ENCODE data around the gene MAGOH. TPM values are rescaled to one million over a fixed set of nuclear protein-coding genes. Genes with fewer than 3 reads are reported as not detected.
A peak's percentile ranks its signal among the peaks of the same experiment; 100 is the strongest.
"Not testable (repeated sequence)": the region's sequence is repeated elsewhere in the genome, so short reads cannot be mapped to it uniquely, and the experiment has no call there.

MAGOH gene
- total RNA-seq, 1 donor = 63.0 TPM

DNA sequence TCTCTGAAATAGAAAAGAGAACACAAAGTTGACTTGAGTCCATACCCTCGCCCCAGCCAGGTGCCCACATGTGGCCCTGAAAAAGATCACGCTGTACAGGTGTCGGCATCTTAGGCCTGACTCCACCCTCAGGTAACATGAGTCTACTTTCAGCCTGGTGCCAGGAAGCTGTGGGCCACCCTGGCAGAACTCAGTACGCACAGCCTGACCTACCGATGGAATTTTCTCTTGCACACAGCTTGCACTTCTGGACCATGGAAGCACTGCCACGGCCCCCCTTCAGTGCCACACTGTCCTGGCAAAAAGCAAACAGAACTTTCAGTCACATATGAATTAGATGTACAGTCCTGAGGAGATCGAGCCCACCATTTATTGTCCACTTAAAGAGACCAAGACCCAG, 20.1 kb downstream of the MAGOH start:
- peaks cover 20% of the 10 kb centered on the region for H3K4me1 ChIP-seq (ENCODE audit: insufficient read depth, low read length)
- H3K4me3 ChIP-seq (ENCODE audit: low read length) = no peak overlapping the region
- no peaks in the 10 kb centered on the region for H3K9me3 ChIP-seq (ENCODE audit: low read depth, low read length)
- H3K27me3 ChIP-seq (ENCODE audit: insufficient read depth, low read length) = no peaks in the 10 kb centered on the region

DNA sequence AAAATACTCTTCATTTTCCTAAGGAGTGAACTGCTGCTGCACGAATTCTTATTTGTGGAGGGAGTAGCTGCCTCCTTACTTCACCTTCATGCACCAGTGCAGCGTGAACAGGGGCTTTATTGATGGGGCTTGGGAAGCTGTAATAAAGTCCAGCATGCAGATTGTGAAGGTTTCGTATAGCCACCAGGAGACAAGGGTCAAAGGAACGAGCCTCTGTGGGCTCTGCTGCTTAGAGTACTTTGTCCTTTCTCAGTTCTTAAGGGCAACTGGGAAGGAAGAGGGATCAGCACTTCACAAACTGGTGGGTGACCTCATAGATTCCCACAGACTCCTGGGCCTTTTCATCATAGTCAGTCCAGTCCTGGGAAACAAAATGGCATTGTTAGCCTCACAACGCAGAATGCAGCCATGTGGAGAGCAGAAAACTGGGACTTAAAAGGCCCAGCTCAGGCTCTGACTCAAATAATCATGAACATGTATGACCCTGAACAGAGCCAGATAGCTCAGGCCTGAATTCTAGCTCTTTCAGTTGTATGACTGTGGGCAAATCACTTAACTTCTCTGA, 23.9 kb downstream of the MAGOH start:
- Histone ChIP-seq H3K9me3 (ENCODE audit: low read depth, low read length) (no peaks in the 10 kb centered on the region), H3K4me1 (ENCODE audit: insufficient read depth, low read length) (peaks cover 7% of the 10 kb centered on the region), H3K27me3 (ENCODE audit: insufficient read depth, low read length) (no peaks in the 10 kb centered on the region), H3K4me3 (ENCODE audit: low read length) (no peak overlapping the region)

DNA sequence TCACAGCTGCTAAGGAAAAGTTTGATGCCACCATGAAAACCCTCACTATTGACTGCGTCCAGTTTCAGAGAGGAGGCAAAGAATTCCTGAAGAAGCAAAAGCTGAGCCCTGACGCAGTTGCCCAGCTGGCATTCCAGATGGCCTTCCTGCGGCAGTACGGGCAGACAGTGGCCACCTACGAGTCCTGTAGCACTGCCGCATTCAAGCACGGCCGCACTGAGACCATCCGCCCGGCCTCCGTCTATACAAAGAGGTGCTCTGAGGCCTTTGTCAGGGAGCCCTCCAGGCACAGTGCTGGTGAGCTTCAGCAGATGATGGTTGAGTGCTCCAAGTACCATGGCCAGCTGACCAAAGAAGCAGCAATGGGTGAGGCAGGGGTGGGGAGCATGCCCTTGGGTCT, 27.4 kb downstream of the MAGOH start:
- Histone ChIP-seq H3K27me3 (ENCODE audit: insufficient read depth, low read length) (no peaks in the 10 kb centered on the region), H3K4me1 (ENCODE audit: insufficient read depth, low read length) (no peaks in the 10 kb centered on the region), H3K4me3 (ENCODE audit: low read length) (no peak overlapping the region), H3K9me3 (ENCODE audit: low read depth, low read length) (peaks cover 9% of the 10 kb centered on the region)

DNA sequence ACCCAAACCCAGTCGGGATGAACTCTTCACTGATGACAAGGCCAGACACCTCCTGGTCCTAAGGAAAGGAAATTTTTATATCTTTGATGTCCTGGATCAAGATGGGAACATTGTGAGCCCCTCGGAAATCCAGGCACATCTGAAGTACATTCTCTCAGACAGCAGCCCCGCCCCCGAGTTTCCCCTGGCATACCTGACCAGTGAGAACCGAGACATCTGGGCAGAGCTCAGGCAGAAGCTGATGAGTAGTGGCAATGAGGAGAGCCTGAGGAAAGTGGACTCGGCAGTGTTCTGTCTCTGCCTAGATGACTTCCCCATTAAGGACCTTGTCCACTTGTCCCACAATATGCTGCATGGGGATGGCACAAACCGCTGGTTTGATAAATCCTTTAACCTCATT, 28.0 kb downstream of the MAGOH start:
- H3K4me3 ChIP-seq (ENCODE audit: low read length) = no peak overlapping the region
- H3K9me3 ChIP-seq (ENCODE audit: low read depth, low read length) = peaks cover 9% of the 10 kb centered on the region
- no peaks in the 10 kb centered on the region for H3K4me1 ChIP-seq (ENCODE audit: insufficient read depth, low read length)
- no peaks in the 10 kb centered on the region for H3K27me3 ChIP-seq (ENCODE audit: insufficient read depth, low read length)

DNA sequence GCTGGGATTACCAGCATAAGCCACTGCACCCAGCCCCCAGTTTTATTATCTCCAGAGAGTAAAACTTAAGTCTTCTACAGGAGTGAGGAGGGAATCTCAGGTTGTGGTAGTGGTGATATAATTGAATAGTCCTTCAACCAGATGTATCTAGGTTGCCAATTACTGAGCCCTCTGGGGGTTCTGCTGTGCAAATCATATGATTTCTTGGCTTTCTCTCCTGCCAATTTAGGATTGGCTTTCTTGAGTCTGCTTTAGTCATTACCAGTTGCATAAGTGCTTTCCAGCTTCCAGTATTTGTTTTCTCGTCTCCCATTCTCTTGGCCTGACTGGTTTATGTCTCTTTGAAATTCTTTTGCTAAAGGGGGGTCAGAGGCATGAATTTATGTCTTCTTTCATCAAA, 30.6 kb downstream of the MAGOH start:
- H3K4me3 ChIP-seq (ENCODE audit: low read length) = no peak overlapping the region
- H3K4me1 ChIP-seq (ENCODE audit: insufficient read depth, low read length) = no peaks in the 10 kb centered on the region
- H3K27me3 ChIP-seq (ENCODE audit: insufficient read depth, low read length) = no peaks in the 10 kb centered on the region

DNA sequence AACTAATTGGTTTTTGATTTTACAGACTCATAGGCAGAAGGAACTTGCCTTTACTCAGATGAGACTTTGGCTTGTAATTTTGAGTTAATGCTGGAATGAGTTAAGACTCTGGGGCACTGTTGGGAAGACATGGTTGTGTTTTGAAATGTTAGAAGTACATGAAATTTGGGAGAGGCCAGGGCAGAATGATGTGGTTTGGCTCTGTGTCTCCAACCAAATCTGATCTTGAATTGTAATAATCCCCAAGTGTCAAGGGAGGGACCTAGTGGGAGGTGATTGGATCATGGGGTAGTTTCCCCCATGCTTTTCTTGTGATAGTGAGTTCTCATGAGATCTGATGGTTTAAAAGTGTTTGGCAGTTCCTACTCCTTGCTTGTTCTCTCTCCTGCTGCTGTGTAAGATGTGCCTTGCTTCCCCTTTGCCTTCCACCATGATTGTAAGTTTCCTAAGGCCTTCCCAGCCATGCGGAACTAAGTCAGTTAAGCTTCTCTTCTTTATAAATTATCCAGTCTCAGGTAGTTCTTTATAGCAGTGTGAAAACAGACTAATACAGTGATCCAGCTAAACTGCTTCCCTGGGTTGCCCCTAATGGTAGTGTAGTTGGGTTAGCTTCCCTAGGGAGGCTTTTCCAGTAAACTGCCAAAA, 31.5 kb downstream of the MAGOH start:
- no peaks in the 10 kb centered on the region for H3K27me3 ChIP-seq (ENCODE audit: insufficient read depth, low read length)
- H3K4me3 ChIP-seq (ENCODE audit: low read length) = no peak overlapping the region
- peaks cover 9% of the 10 kb centered on the region for H3K9me3 ChIP-seq (ENCODE audit: low read depth, low read length)
- H3K4me1 ChIP-seq (ENCODE audit: insufficient read depth, low read length) = no peaks in the 10 kb centered on the region

More for the DNA sequence above, 30.6 kb downstream of the MAGOH start:
- H3K9me3 ChIP-seq (ENCODE audit: low read depth, low read length) = peaks cover 9% of the 10 kb centered on the region

DNA sequence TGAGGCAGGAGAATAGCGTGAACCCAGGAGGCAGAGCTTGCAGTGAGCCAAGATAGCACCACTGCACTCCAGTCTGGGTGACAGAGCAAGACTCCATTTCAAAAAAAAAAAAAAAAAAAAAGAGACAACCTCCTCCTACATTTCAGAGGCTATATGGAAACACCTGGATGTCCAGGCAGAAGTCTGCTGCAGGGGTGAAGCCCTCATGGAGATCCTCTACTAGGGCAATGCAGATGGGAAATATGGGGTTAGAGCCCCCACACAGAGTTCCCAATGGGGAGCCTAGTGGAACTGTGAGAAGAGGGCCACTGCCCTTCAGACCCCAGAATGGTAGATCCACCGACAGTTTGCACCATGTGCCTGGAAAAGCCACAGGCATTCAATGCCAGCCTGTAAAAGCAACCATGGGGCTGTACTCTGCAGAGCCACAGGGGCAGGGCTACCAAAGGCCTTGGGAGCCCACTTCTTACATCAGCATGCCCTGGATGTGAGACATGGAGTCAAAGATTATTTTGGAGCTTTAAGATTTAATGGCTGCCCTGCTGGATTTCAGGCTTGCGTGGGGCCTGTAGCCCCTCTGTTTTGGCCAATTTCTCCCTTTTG, 32.1 kb downstream of the MAGOH start:
- H3K4me3 ChIP-seq (ENCODE audit: low read length); H3K4me1 ChIP-seq (ENCODE audit: insufficient read depth, low read length); H3K9me3 ChIP-seq (ENCODE audit: low read depth, low read length); H3K27me3 ChIP-seq (ENCODE audit: insufficient read depth, low read length): not testable (repeated sequence)

DNA sequence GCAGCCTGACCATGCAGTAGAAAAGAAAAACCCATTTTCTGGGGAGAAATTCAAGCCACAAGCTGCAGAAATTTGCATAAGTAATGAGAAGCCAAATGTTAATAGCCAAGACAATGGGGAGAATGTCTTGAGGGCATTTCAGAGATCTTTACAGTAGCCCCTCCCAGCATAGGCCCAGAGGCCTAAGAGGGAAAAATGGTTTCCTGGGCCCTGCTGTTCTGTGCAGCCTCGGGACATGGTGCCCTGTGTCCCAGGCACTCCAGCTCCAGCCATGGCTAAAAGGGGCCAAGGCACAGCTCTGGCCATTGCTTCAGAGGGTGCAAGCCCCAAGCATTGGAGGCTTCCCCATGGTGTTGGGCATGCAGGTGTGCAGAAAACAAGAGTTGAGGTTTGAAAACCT, 32.8 kb downstream of the MAGOH start:
- not testable (repeated sequence) for H3K4me3 ChIP-seq (ENCODE audit: low read length); H3K4me1 ChIP-seq (ENCODE audit: insufficient read depth, low read length); H3K27me3 ChIP-seq (ENCODE audit: insufficient read depth, low read length); H3K9me3 ChIP-seq (ENCODE audit: low read depth, low read length)

DNA sequence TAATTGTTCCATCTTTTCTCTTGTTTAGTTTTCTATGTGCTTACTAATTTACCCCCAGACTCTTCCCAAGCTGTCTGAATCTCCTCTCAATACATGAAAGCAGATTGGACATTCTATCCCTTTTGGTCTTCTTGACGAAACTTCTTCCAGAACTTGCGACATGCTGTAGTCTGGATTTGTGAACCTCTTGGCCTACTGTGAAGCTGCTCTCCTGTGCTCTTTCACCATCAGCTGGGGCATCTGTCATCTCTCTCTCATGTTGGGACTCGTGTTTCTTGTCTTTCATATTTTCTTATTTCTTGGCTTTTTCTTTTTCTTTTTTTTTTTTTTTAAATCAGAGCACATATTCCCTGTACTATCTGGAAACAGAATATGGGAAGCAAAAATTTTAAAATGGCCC, 34.9 kb downstream of the MAGOH start:
- Histone ChIP-seq H3K4me1 (ENCODE audit: insufficient read depth, low read length) (peaks cover 4% of the 10 kb centered on the region), H3K9me3 (ENCODE audit: low read depth, low read length) (peaks cover 9% of the 10 kb centered on the region), H3K27me3 (ENCODE audit: insufficient read depth, low read length) (no peaks in the 10 kb centered on the region), H3K4me3 (ENCODE audit: low read length) (no peak overlapping the region)

DNA sequence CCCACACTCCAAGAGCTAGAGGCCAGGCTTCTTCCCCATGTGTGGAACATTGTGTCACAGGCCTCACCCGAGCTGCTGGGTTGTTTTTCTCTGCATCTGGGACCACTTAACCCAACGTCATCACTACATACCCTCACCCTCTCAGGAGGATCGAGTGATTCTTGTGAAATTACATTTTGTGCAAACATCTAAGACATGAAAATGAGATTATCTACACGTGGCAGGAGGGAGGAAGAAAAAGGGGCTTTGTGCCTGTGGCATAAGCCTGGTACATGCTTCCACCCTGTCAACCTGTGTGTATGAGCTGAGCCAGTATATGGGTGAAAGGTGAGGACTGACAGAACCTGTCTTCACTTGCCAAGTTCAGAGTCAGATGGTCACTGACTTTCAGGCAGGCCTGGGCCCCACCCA, 40.1 kb downstream of the MAGOH start:
- Histone ChIP-seq H3K9me3 (ENCODE audit: low read depth, low read length) (no peaks in the 10 kb centered on the region), H3K4me3 (ENCODE audit: low read length) (no peak overlapping the region), H3K4me1 (ENCODE audit: insufficient read depth, low read length) (peaks cover 26% of the 10 kb centered on the region), H3K27me3 (ENCODE audit: insufficient read depth, low read length) (no peaks in the 10 kb centered on the region)

DNA sequence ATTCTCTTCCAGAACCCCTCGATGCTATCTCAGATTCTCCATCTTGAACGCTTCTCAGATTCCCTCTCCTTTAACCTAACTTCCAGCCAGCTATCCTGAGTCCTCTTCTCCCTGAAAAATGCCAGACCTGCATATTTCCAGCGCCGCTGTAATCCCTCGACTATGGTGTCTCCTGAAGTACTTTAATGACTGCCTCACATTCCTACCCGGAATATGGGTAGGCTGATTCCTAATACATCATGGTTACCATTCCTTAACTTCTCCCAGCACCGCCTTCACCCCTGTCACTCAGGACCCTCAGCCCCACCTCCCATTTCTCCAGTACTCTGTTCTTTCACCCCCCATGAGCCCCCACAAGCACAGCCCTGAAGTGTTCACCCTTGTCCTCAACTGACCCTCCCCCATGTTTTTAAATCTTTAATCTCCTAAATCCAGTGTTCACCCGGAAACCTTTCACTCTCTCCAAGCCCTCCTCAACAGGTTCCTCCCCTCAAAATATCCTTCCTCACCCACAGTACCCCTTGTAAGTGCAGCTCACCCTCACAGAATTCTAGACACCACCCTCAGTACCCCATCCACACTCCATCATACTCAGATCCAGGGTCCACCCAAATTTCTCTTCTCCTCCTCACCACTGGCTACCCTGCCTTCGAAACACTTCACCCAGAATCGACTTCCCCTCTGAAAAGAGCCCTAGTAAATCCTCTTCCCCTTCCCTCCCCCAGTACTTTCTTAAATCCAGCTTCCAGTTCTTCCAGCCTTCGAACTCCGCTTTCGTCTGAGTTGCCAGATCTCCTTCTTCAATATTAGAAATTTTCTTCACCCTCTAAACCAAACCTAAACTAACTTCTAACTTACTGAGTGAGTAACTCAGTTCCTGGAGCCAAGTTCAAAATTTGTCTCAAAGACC, 40.8 kb downstream of the MAGOH start:
- peaks cover 26% of the 10 kb centered on the region for H3K4me1 ChIP-seq (ENCODE audit: insufficient read depth, low read length)
- no peaks in the 10 kb centered on the region for H3K27me3 ChIP-seq (ENCODE audit: insufficient read depth, low read length)
- H3K9me3 ChIP-seq (ENCODE audit: low read depth, low read length) = no peaks in the 10 kb centered on the region
- peak overlapping the region; percentile 81 for H3K4me3 ChIP-seq (ENCODE audit: low read length)

DNA sequence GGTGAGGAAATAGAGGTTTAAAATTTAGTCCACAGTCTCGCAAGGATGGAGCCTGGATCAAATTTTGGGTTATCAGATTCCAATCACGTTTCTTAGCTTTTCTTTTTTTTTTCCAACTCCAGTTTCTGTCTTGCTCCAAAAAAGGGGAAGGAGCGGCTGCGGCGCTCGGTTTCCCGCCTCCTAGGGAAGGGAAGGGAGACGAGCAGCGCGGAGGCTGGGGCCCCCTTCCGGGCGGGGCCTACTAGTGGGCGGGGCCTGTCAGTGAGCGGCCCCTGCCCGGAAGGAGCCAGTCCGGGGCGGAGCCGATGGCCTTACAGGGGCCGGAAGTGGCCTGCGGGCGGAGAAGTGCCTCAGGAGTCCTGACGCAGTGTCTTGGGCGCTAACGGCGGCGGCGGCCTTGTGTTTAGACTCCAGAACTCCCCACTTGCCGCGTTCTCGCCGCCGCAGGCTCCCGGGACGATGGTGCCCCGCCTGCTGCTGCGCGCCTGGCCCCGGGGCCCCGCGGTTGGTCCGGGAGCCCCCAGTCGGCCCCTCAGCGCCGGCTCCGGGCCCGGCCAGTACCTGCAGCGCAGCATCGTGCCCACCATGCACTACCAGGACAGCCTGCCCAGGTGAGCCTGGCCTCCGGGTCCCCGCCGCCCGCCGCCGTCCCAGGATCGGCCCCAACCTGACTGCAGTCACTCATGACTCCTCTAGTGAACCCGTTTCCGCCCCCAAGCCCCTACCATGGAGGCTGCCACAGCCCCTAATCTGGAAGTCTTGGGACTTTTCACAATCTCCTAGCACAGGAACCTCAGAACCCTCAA, 41.6 kb downstream of the MAGOH start, which contains the start of gene CPT2:
CPT2 (plus strand) TSS at position 340 of the 806 bp plus-strand sequence; CDS start at position 460, 120 bp downstream.
- peaks cover 26% of the 10 kb centered on the region for H3K4me1 ChIP-seq (ENCODE audit: insufficient read depth, low read length)
- no peaks in the 10 kb centered on the region for H3K27me3 ChIP-seq (ENCODE audit: insufficient read depth, low read length)
- H3K9me3 ChIP-seq (ENCODE audit: low read depth, low read length) = no peaks in the 10 kb centered on the region
- H3K4me3 ChIP-seq (ENCODE audit: low read length) = peak within 1 kb of the TSS; percentile 81

DNA sequence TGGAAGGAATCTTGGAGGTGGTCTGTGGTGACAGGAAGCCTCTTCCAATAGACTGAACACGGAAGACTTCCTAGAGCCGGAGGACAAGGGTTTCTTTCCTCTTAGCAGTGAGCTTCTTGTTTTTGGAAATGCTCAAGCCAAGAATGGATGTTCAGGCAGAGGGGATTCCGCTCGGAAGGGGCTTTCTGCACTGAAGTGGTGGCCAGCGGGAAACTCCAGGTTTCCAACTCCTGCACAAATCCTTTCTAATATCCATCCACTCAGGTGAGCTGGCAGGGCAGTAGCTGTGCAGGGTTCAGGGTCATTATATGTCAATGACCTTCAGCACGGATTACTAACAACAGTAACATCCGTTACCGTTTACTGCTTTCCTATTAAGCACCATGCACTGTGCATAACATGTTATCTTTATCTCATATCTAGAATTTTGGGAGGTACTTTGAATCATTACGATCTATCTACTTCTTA, 42.3 kb downstream of the MAGOH start:
- Histone ChIP-seq H3K4me1 (ENCODE audit: insufficient read depth, low read length) (peaks cover 26% of the 10 kb centered on the region), H3K4me3 (ENCODE audit: low read length) (peak overlapping the region; percentile 81), H3K27me3 (ENCODE audit: insufficient read depth, low read length) (no peaks in the 10 kb centered on the region), H3K9me3 (ENCODE audit: low read depth, low read length) (no peaks in the 10 kb centered on the region)

DNA sequence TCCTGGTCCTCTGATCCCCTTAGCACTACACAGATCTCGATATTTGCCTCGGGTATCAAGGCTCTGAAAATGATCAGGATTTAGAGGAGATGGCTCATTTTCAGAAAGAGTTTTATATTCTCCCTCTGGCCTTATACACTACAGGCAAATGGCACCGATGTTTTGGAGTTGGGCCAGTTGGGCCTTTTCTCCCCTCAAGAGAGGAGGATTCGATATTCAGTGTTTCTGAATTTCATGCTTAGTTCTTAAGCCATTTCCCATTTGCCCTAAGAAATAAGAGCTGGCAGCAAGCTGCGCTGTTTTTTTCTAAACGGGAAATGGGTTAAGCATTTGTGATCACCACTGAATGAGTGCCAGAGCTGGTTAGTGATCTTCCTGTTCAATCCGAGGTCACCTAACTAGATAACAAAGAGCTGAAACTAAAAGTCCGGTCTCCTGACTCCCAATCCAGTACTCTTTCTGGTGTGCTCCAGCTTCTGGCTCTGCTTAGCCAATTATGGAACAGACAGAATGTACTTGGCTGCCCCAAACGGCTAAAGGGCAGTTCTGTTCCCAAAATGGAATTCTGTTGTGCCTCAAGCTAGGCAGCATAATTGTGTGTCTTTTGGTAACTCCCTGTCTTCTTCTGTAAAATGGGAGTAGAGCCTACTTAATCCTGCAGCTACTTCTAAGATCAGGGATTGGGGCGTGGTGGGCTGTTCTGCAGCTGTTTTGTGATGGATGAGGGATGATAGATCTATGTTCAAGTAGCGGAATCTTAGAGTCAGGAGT, 42.9 kb downstream of the MAGOH start:
- no peaks in the 10 kb centered on the region for H3K27me3 ChIP-seq (ENCODE audit: insufficient read depth, low read length)
- H3K4me3 ChIP-seq (ENCODE audit: low read length) = no peak overlapping the region
- H3K4me1 ChIP-seq (ENCODE audit: insufficient read depth, low read length) = peaks cover 26% of the 10 kb centered on the region

More for the DNA sequence above, 42.9 kb downstream of the MAGOH start:
- no peaks in the 10 kb centered on the region for H3K9me3 ChIP-seq (ENCODE audit: low read depth, low read length)

Data from mononuclear cell (primary cell).